Body of pancreas (tissue), 4 donors: Measurements from ENCODE around the gene SPC24.
A peak's percentile ranks its signal among the peaks of the same experiment; 100 is the strongest.

Experiments used
- CTCF ChIP-seq, 7 experiments: fragments of 450-650 bp in 4 of 7; fragments of 200-600 bp in 3 of 7; sonication (generic) in 3 of 7; IDR thresholded peaks; one replicate each; pipeline ENCODE4 v1.5.1; 2016 to 2019; ENCODE audit warnings: antibody characterized with exemption in 7 of 7
- POLR2A ChIP-seq, 3 donors: fragments of 450-650 bp; IDR thresholded peaks; one replicate each; pipeline ENCODE4 v1.6.1; 2016; ENCODE audit warnings: antibody characterized with exemption in 3 of 3, mild to moderate bottlenecking in 2 of 3

DNA sequence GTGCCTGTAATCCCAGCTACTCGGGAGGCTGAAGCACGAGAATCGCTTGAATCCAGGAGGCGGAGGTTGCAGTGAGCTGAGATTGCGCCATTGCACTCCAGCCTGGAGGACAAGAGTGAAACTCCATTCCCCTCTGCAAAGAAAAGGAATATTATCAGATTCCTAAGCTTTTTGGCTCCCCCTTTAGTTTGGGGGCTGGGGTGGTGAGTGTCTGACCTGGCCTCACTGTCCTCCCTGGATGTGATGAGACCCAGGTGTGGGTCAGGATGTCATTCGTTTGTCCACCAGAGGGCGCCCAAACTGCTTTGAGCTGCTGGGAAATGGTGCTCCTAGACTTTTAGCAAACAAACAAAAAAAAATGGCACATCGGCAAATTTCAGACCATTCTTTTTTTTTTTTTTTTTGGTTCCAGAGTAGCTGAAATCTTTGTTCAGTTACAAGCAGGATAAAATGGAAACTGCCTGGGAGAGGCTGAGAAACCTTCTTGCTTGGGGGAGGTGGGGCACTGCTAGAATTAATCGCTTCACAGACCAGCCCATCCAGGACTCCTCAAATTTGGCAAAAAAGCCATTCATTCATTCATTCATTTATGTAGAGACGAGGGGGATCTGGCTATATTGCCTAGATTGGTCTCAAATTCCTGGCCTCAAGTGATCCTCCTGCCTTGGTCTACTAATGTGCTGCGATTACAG, 29.4 kb downstream of the SPC24 start:
- peak; percentile 26 to 77 (median 69) for TF ChIP-seq CTCF (IDR thresholded peaks at IDR 0.05)
- TF ChIP-seq POLR2A (IDR thresholded peaks at IDR 0.05): no peak
